ENCODE results near the gene TMTC4.

DNA sequence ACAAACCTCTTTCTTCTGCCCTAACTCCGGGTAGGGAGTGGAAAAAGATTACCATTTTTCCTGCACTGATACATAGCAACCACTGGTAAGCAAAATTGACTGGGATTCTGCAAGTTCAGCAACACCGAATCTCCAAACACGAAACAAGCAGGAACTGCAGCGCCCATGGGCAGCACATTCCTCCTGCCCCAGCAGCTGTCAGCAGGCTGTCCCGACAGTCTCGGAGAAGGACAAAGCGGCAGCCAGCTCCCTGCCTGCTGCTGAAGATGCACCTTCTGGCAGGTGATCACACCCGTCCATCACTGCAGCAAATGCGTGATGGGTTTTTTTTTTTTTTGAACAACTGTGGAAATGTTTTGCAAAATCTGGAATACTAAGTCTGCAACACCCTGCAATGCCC is 6.7 kb downstream of the TMTC4 start:
- TF ChIP-seq, protein P1, sequence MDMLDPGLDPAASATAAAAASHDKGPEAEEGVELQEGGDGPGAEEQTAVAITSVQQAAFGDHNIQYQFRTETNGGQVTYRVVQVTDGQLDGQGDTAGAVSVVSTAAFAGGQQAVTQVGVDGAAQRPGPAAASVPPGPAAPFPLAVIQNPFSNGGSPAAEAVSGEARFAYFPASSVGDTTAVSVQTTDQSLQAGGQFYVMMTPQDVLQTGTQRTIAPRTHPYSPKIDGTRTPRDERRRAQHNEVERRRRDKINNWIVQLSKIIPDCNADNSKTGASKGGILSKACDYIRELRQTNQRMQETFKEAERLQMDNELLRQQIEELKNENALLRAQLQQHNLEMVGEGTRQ (IDR thresholded peaks at IDR 0.05; ENCODE audit: low read depth, low read length) = no peak
- TF ChIP-seq POLR2A (IDR thresholded peaks at IDR 0.05; ENCODE audit: low read depth, low read length) = no peak

All from IMR-90 (cell line).